ENCODE measurements around the gene OR10T2.
"Not testable (repeated sequence)": the region's sequence is repeated elsewhere in the genome, so short reads cannot be mapped to it uniquely, and the experiment has no call there.

OR10T2 gene

DNA sequence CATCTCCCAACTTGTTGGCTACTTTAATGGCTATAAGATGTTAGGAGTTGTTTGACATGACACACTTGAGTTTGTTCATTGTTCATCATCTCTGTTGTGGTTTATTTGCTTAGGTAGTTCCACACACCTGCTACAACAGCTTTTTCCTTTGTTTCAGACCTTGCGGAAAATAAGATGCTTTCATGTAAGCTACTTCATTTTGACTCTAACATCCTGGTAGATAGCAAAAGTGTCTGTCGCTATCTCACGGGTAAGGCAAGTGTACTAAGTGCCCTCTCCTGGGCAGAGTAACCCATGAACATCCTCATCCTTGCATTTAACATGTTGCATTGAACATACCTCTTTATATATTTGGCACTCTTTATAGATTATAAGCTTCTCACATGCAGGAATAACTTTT is 1.6 kb upstream of the OR10T2 start:
- Histone ChIP-seq H3K27ac (ENCODE audit: insufficient read depth, low read depth, low read length, poor library complexity, severe bottlenecking) (no peak overlapping the region), H3K4me1 (ENCODE audit: control insufficient read depth, insufficient read depth, low read length) (no peaks in the 10 kb centered on the region), H3K27me3 (ENCODE audit: control insufficient read depth, insufficient read depth, low read length, poor library complexity, severe bottlenecking) (no peaks in the 10 kb centered on the region), H3K36me3 (ENCODE audit: control insufficient read depth, insufficient read depth, low read length) (no peaks in the 10 kb centered on the region), H3K9me3 (ENCODE audit: control insufficient read depth, low read length) (no peaks in the 10 kb centered on the region), H3K4me3 (ENCODE audit: insufficient read depth, low read depth, low read length) (no peak overlapping the region)
- WGBS, 2 experiments: 93 to 94% methylated on average over 3 of the region's 3 CpGs

GRCh38 chr1:158396646-158397045 is 2.6 kb downstream of the OR10T2 start:
- Histone ChIP-seq H3K27me3 (ENCODE audit: control insufficient read depth, insufficient read depth, low read length, poor library complexity, severe bottlenecking) (no peaks in the 10 kb centered on the region), H3K27ac (ENCODE audit: insufficient read depth, low read depth, low read length, poor library complexity, severe bottlenecking) (no peak overlapping the region), H3K9me3 (ENCODE audit: control insufficient read depth, low read length) (no peaks in the 10 kb centered on the region), H3K36me3 (ENCODE audit: control insufficient read depth, insufficient read depth, low read length) (no peaks in the 10 kb centered on the region), H3K4me1 (ENCODE audit: control insufficient read depth, insufficient read depth, low read length) (no peaks in the 10 kb centered on the region), H3K4me3 (ENCODE audit: insufficient read depth, low read depth, low read length) (no peak overlapping the region)
- 92 to 94% methylated on average over 3 of the region's 3 CpGs for WGBS, 2 experiments

DNA sequence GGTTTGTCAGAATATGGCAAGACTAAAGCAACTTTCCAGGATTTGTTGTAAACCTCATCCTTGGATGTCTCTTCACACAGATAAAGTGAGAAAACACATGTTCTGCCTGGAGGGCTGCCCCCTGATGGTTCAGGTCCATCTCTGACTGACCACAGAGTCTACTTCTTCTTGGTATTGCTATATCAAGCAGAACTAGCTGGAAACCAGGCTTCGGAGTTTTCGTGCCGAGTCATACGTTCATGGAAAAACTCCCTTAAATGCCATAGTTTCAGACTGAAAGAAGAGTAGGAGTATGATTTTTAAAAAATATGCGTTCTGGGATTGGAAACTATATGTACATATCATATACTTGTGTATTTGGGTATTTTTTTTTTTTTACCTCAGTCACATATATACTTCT is 5.8 kb downstream of the OR10T2 start:
- H3K27me3 ChIP-seq (ENCODE audit: control insufficient read depth, insufficient read depth, low read length, poor library complexity, severe bottlenecking): no peaks in the 10 kb centered on the region
- no peaks in the 10 kb centered on the region for H3K4me1 ChIP-seq (ENCODE audit: control insufficient read depth, insufficient read depth, low read length)
- WGBS, 2 experiments: 95 to 100% methylated on average over 4 of the region's 5 CpGs

DNA sequence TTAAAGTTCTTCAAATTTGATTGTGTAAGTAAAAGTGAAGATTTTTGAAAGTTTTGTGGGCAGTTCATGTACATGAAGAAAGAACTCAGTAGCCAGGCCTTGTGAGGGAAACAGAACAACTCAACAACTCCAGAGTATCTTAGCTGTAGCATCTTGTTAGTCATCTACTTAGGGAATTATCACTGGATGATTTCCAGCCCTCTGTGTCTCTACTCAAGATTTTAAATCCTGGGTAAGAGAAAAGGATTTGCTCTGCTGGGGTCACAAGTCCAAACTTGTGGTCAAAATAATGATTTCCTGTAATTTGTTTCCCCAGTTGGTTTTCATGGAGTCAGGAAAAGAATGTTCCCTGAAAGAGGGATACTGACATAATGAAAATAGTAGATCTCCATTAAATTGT is 8.2 kb downstream of the OR10T2 start:
- Histone ChIP-seq H3K4me1 (ENCODE audit: control insufficient read depth, insufficient read depth, low read length) (no peaks in the 10 kb centered on the region), H3K4me3 (ENCODE audit: insufficient read depth, low read depth, low read length) (no peak overlapping the region), H3K36me3 (ENCODE audit: control insufficient read depth, insufficient read depth, low read length) (no peaks in the 10 kb centered on the region), H3K9me3 (ENCODE audit: control insufficient read depth, low read length) (no peaks in the 10 kb centered on the region), H3K27ac (ENCODE audit: insufficient read depth, low read depth, low read length, poor library complexity, severe bottlenecking) (no peak overlapping the region), H3K27me3 (ENCODE audit: control insufficient read depth, insufficient read depth, low read length, poor library complexity, severe bottlenecking) (no peaks in the 10 kb centered on the region)

More for the DNA sequence above, 5.8 kb downstream of the OR10T2 start:
- Histone ChIP-seq H3K4me3 (ENCODE audit: insufficient read depth, low read depth, low read length) (no peak overlapping the region), H3K9me3 (ENCODE audit: control insufficient read depth, low read length) (no peaks in the 10 kb centered on the region), H3K27ac (ENCODE audit: insufficient read depth, low read depth, low read length, poor library complexity, severe bottlenecking) (no peak overlapping the region), H3K36me3 (ENCODE audit: control insufficient read depth, insufficient read depth, low read length) (no peaks in the 10 kb centered on the region)

GRCh38 chr1:158390331-158390730 is 8.9 kb downstream of the OR10T2 start:
- Histone ChIP-seq H3K4me3 (ENCODE audit: insufficient read depth, low read depth, low read length) (no peak overlapping the region), H3K27ac (ENCODE audit: insufficient read depth, low read depth, low read length, poor library complexity, severe bottlenecking) (no peak overlapping the region), H3K36me3 (ENCODE audit: control insufficient read depth, insufficient read depth, low read length) (no peaks in the 10 kb centered on the region), H3K9me3 (ENCODE audit: control insufficient read depth, low read length) (no peaks in the 10 kb centered on the region), H3K27me3 (ENCODE audit: control insufficient read depth, insufficient read depth, low read length, poor library complexity, severe bottlenecking) (no peaks in the 10 kb centered on the region), H3K4me1 (ENCODE audit: control insufficient read depth, insufficient read depth, low read length) (no peaks in the 10 kb centered on the region)
- WGBS, 2 experiments: 89% methylated on average over 1 of the region's 1 CpG; no CpG with 5 or more reads in 1 of the 2 experiments

GRCh38 chr1:158374860-158375259 is 24.4 kb downstream of the OR10T2 start:
- WGBS, 2 experiments: no CpG with 5 or more reads among the region's 1 CpG
- no peak overlapping the region for H3K27ac ChIP-seq (ENCODE audit: insufficient read depth, low read depth, low read length, poor library complexity, severe bottlenecking)
- H3K36me3 ChIP-seq (ENCODE audit: control insufficient read depth, insufficient read depth, low read length): no peaks in the 10 kb centered on the region
- no peaks in the 10 kb centered on the region for H3K9me3 ChIP-seq (ENCODE audit: control insufficient read depth, low read length)
- no peaks in the 10 kb centered on the region for H3K27me3 ChIP-seq (ENCODE audit: control insufficient read depth, insufficient read depth, low read length, poor library complexity, severe bottlenecking)
- no peaks in the 10 kb centered on the region for H3K4me1 ChIP-seq (ENCODE audit: control insufficient read depth, insufficient read depth, low read length)
- H3K4me3 ChIP-seq (ENCODE audit: insufficient read depth, low read depth, low read length): no peak overlapping the region

DNA sequence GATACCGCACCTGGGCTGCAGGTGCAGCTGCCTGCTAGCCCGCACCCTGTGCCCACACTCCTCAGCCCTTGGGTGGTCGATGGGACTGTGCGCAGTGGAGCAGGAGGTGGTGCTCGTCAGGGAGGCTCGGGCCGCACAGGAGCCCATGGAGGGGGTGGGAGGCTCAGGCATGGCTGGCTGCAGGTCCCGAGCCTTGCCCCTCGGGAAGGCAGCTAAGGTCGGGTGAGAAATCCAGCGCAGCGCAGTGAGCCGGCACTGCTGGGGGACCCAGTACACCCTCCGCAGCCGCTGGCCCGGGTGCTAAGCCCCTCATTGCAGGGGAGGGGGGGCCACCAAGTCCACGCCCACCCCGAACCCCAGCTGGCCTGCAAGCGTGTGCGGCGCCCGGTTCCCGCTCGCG is 25.2 kb downstream of the OR10T2 start:
- H3K9me3 ChIP-seq (ENCODE audit: control insufficient read depth, low read length); H3K4me3 ChIP-seq (ENCODE audit: insufficient read depth, low read depth, low read length); H3K4me1 ChIP-seq (ENCODE audit: control insufficient read depth, insufficient read depth, low read length); H3K27me3 ChIP-seq (ENCODE audit: control insufficient read depth, insufficient read depth, low read length, poor library complexity, severe bottlenecking); H3K36me3 ChIP-seq (ENCODE audit: control insufficient read depth, insufficient read depth, low read length); H3K27ac ChIP-seq (ENCODE audit: insufficient read depth, low read depth, low read length, poor library complexity, severe bottlenecking): not testable (repeated sequence)
- 94 to 96% methylated on average over 24 to 25 of the region's 25 CpGs for WGBS, 2 experiments

GRCh38 chr1:158371188-158371953 is 27.9 kb downstream of the OR10T2 start:
- Histone ChIP-seq H3K9me3 (ENCODE audit: control insufficient read depth, low read length) (no peaks in the 10 kb centered on the region), H3K27me3 (ENCODE audit: control insufficient read depth, insufficient read depth, low read length, poor library complexity, severe bottlenecking) (no peaks in the 10 kb centered on the region), H3K36me3 (ENCODE audit: control insufficient read depth, insufficient read depth, low read length) (no peaks in the 10 kb centered on the region), H3K4me3 (ENCODE audit: insufficient read depth, low read depth, low read length) (no peak overlapping the region), H3K27ac (ENCODE audit: insufficient read depth, low read depth, low read length, poor library complexity, severe bottlenecking) (no peak overlapping the region), H3K4me1 (ENCODE audit: control insufficient read depth, insufficient read depth, low read length) (no peaks in the 10 kb centered on the region)
- WGBS, 2 experiments: 92% methylated on average over 5 to 6 of the region's 6 CpGs

DNA sequence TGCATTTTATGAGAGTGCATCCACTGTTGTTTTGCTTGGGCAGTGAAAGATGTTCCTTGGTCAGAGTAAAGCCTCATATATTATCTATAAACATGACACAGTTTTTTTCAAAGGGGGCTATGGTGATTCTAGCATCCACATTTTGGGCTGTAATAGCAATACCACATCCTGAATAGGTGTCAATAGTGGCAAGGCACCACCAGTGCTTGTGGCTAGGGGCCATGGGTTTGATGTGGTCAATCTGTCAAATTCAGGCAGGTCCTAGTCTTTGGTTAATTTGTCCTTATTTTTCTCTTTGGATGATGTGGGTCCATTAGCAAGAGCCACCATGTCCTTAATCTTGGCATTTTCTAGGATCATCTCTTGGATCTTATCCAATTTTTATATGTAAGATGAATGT is 32.5 kb downstream of the OR10T2 start:
- H3K9me3 ChIP-seq (ENCODE audit: control insufficient read depth, low read length): no peaks in the 10 kb centered on the region
- no peak overlapping the region for H3K4me3 ChIP-seq (ENCODE audit: insufficient read depth, low read depth, low read length)
- no peak overlapping the region for H3K27ac ChIP-seq (ENCODE audit: insufficient read depth, low read depth, low read length, poor library complexity, severe bottlenecking)
- H3K36me3 ChIP-seq (ENCODE audit: control insufficient read depth, insufficient read depth, low read length): no peaks in the 10 kb centered on the region
- no peaks in the 10 kb centered on the region for H3K4me1 ChIP-seq (ENCODE audit: control insufficient read depth, insufficient read depth, low read length)
- no peaks in the 10 kb centered on the region for H3K27me3 ChIP-seq (ENCODE audit: control insufficient read depth, insufficient read depth, low read length, poor library complexity, severe bottlenecking)

DNA sequence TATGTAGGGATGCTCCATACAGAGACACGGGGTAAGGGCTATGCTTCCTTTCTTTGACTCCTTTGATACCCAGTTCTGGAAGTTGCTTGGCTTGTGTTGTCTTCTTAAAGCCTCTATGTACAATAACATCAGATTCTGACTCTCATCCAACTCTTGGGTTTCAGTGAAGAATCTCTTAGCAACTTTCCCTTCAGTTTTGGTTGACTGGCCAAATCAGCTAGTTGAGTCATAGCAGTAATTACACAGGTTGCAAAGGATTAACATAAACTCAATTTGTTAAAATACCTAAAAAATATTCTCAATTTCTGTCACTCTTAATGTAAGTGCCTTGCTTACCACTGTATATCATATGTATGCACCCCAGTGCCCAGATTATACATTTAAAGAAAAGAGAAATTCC is 36.3 kb downstream of the OR10T2 start:
- no peaks in the 10 kb centered on the region for H3K36me3 ChIP-seq (ENCODE audit: control insufficient read depth, insufficient read depth, low read length)
- WGBS, 2 experiments: 88 to 93% methylated on average over 1 of the region's 1 CpG
- H3K9me3 ChIP-seq (ENCODE audit: control insufficient read depth, low read length): no peaks in the 10 kb centered on the region
- no peaks in the 10 kb centered on the region for H3K27me3 ChIP-seq (ENCODE audit: control insufficient read depth, insufficient read depth, low read length, poor library complexity, severe bottlenecking)
- H3K27ac ChIP-seq (ENCODE audit: insufficient read depth, low read depth, low read length, poor library complexity, severe bottlenecking): no peak overlapping the region
- H3K4me3 ChIP-seq (ENCODE audit: insufficient read depth, low read depth, low read length): no peak overlapping the region
- H3K4me1 ChIP-seq (ENCODE audit: control insufficient read depth, insufficient read depth, low read length): no peaks in the 10 kb centered on the region

DNA sequence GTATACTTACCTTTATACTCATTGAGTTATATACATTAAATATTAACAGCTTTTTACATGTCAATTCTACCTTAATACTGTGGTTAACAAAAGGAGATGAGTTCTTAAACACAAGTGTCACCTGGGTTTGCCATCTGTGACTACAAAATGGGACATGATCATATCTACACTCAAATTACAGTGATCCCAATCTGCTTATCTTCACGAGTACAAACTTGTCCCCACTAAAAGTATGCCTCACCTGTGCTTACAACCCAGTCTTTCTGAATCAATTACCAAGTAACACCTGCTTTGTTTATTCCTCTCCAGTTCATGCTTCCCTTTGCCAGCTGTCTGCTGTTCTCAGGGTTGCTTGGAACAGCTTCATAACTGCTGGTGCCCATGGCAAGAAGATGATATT is 36.8 kb downstream of the OR10T2 start:
- H3K27me3 ChIP-seq (ENCODE audit: control insufficient read depth, insufficient read depth, low read length, poor library complexity, severe bottlenecking): no peaks in the 10 kb centered on the region
- WGBS, 2 experiments: 76 to 81% methylated on average over 1 of the region's 1 CpG
- no peaks in the 10 kb centered on the region for H3K9me3 ChIP-seq (ENCODE audit: control insufficient read depth, low read length)
- no peaks in the 10 kb centered on the region for H3K4me1 ChIP-seq (ENCODE audit: control insufficient read depth, insufficient read depth, low read length)
- H3K27ac ChIP-seq (ENCODE audit: insufficient read depth, low read depth, low read length, poor library complexity, severe bottlenecking): no peak overlapping the region
- H3K4me3 ChIP-seq (ENCODE audit: insufficient read depth, low read depth, low read length): no peak overlapping the region
- no peaks in the 10 kb centered on the region for H3K36me3 ChIP-seq (ENCODE audit: control insufficient read depth, insufficient read depth, low read length)

Data from ectodermal cell (in vitro differentiated cells).